HEK293 (cell line): ENCODE results near the gene NBDY.

Source experiments
- CTCF ChIA-PET: fragments of 350-600 bp; formaldehyde crosslinking; extraction: SDS; loops from one replicate; lab custom pipeline; 2021; ENCODE audit warnings: antibody characterized with exemption; lab: Yijun Ruan, JAX
- POLR2A ChIA-PET: fragments of 300-600 bp; formaldehyde crosslinking; extraction: SDS; loops from one replicate; lab custom pipeline; 2020; ENCODE audit warnings: antibody characterized with exemption, inconsistent platforms; lab: Yijun Ruan, JAX
- H3K27ac ChIP-seq: fragments of 200-500 bp; sonication (Bioruptor generic); 2 replicates; pipeline ENCODE4 v1.5.1; 2014; ENCODE audit warnings: low read depth, low read length, control low read depth, inconsistent platforms; ENCODE audit errors: extremely low read depth
- H3K36me3 ChIP-seq, 2 experiments: fragments of 200-500 bp in 1 of 2; sonication (Bioruptor generic) in 1 of 2; 1 replicate in 1 of 2; 2 replicates in 1 of 2; pipeline ENCODE4 v1.5.1; 2014 to 2017; ENCODE audit warnings: inconsistent platforms in 2 of 2, low read length in 2 of 2; ENCODE audit not compliant: control insufficient read depth in 2 of 2, insufficient read depth in 1 of 2
- H3K4me1 ChIP-seq: fragments of 200-500 bp; sonication (Bioruptor generic); 2 replicates; pipeline ENCODE4 v1.5.1; 2014; ENCODE audit warnings: mild to moderate bottlenecking, low read length, inconsistent platforms; ENCODE audit not compliant: control insufficient read depth, insufficient read depth
- H3K4me3 ChIP-seq: 2 replicates; pipeline ENCODE4 v1.5.1; 2011; ENCODE audit warnings: low read depth, mild to moderate bottlenecking, control low read depth, low read length, moderate library complexity
- H3K9me3 ChIP-seq: fragments of 200-500 bp; sonication (Bioruptor generic); 2 replicates; pipeline ENCODE4 v1.5.1; 2014; ENCODE audit warnings: low read depth, low read length, inconsistent platforms; ENCODE audit not compliant: control insufficient read depth, insufficient read depth
- AEBP2 ChIP-seq: fragments of 450-650 bp; formaldehyde crosslinking; IDR thresholded peaks from 2 replicates; pipeline ENCODE4 v1.5.1; 2016; ENCODE audit warnings: missing biosample characterization, missing genetic modification characterization, borderline replicate concordance
- EGR2 ChIP-seq: fragments of 450-650 bp; formaldehyde crosslinking; IDR thresholded peaks from 2 replicates; pipeline ENCODE4 v1.5.1; 2016; ENCODE audit warnings: low read depth, missing biosample characterization, missing genetic modification characterization
- FEZF1 ChIP-seq: fragments of 450-650 bp; formaldehyde crosslinking; IDR thresholded peaks from 2 replicates; pipeline ENCODE4 v1.5.1; 2016; ENCODE audit warnings: missing biosample characterization, missing genetic modification characterization
- PRDM1 ChIP-seq: fragments of 450-650 bp; formaldehyde crosslinking; IDR thresholded peaks from 2 replicates; pipeline ENCODE4; 2016; ENCODE audit warnings: missing biosample characterization, missing genetic modification characterization
- ZNF175 ChIP-seq: fragments of 450-650 bp; formaldehyde crosslinking; IDR thresholded peaks from 2 replicates; pipeline ENCODE4 v1.5.1; 2016; ENCODE audit warnings: missing biosample characterization, missing genetic modification characterization
- ZNF302 ChIP-seq: fragments of 450-650 bp; formaldehyde crosslinking; IDR thresholded peaks from 2 replicates; pipeline ENCODE4 v1.5.1; 2016; ENCODE audit warnings: missing biosample characterization, missing genetic modification characterization, low read depth
- ZNF354C ChIP-seq: fragments of 450-650 bp; formaldehyde crosslinking; IDR thresholded peaks from 2 replicates; pipeline ENCODE4 v1.5.1; 2016; ENCODE audit warnings: missing biosample characterization, missing genetic modification characterization, low read depth, borderline replicate concordance
- ZNF366 ChIP-seq: fragments of 450-650 bp; formaldehyde crosslinking; conservative IDR thresholded peaks from 2 replicates; pipeline ENCODE4 v1.5.1; 2016; ENCODE audit warnings: missing biosample characterization, missing genetic modification characterization
- ZNF37A ChIP-seq: fragments of 450-650 bp; IDR thresholded peaks from 2 replicates; pipeline ENCODE4 v1.5.1; 2018; ENCODE audit warnings: missing biosample characterization, missing genetic modification characterization
- ZNF48 ChIP-seq: fragments of 450-650 bp; formaldehyde crosslinking; IDR thresholded peaks from 2 replicates; pipeline ENCODE4 v1.5.1; 2016; ENCODE audit warnings: missing biosample characterization, missing genetic modification characterization
- ZNF555 ChIP-seq: fragments of 450-650 bp; formaldehyde crosslinking; conservative IDR thresholded peaks from 2 replicates; pipeline ENCODE4 v1.5.1; 2017; ENCODE audit warnings: missing biosample characterization, mild to moderate bottlenecking, missing genetic modification characterization, inconsistent platforms
- ZNF624 ChIP-seq: fragments of 450-650 bp; formaldehyde crosslinking; IDR thresholded peaks from 2 replicates; pipeline ENCODE4 v1.5.1; 2017; ENCODE audit warnings: missing biosample characterization, missing genetic modification characterization
- ZNF645 ChIP-seq: fragments of 450-650 bp; formaldehyde crosslinking; IDR thresholded peaks from 2 replicates; pipeline ENCODE4; 2016; ENCODE audit warnings: missing biosample characterization, missing genetic modification characterization
- TF ChIP-seq, protein P1 (sequence below): fragments of 450-650 bp; formaldehyde crosslinking; IDR thresholded peaks from 2 replicates; pipeline ENCODE4 v1.5.1; 2017; ENCODE audit warnings: missing biosample characterization, missing genetic modification characterization

NBDY gene

DNA sequence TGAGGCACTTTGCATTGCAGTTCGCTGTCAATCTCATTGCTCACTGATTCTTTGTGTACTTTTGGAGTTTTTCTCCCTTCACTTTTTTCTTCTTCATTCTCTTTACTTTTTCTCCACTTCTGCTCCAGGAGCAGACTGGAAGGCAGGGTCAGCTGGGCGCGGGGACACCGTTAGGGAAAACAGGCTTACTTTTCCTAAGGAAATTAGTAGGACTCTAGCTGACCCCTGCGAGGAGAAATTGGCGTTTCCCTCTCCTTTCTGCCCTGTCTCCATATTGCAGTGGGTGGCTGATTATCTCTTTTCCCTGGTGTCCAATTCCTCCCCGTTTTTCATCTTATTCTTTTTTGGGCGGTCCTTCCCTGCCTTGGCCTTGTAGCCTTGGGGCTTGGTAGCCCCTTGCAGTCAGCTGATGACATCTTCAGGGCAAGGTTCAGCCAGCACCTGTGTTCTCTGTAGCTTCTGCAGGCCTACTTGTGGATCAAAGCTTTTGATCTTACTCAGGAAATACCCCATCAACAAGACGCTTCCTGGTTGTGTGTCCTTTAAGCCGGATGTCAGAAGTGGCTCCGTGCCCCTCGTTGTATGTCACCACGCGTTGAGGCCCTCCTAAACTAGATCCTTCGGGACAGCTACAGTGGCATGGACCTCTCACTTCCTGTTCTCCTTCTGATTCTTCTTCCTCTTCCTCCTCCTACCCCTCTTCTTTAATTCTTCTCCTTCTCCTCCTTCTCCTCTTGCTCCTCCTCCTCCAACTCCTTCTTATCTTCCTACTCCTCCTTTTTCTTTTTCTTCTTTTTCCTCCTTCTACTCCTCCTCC, 36.1 kb downstream of the NBDY start:
- ChIA-PET CTCF (interaction anchor here (0.5 to 1.3 kb wide), 5 partner anchors 13 to 1674 kb away, joined by 3 to 8 read pairs (median 3); no protein-coding TSS in a partner anchor), POLR2A (no interaction called here)
- TF ChIP-seq ZNF302 (no peak), PRDM1 (peak; percentile 66), AEBP2 (tag by site-specific recombination) (no peak), ZNF645 (no peak), ZNF624 (tag by site-specific recombination) (no peak), ZNF48 (tag by site-specific recombination) (no peak), ZNF37A (tag by site-specific recombination) (no peak), ZNF354C (tag by site-specific recombination) (no peak), EGR2 (tag by site-specific recombination) (peak; percentile 51; the same call in 1 of the 2 replicates), ZNF366 (tag by site-specific recombination) (no peak), FEZF1 (tag by site-specific recombination) (no peak)
- Histone ChIP-seq H3K9me3 (no peaks in the 10 kb centered on the region; the same call in 1 of the 2 replicates), H3K4me1 (peaks cover 10% of the 10 kb centered on the region; the same call in 1 of the 2 replicates), H3K4me3 (no peak overlapping the region), H3K27ac (peak overlapping the region; percentile 92; the same call in 1 of the 2 replicates), H3K36me3 (peaks cover 0 to 14% of the 10 kb centered on the region in 2 experiments; a peak in 1 of 3 replicates)

DNA sequence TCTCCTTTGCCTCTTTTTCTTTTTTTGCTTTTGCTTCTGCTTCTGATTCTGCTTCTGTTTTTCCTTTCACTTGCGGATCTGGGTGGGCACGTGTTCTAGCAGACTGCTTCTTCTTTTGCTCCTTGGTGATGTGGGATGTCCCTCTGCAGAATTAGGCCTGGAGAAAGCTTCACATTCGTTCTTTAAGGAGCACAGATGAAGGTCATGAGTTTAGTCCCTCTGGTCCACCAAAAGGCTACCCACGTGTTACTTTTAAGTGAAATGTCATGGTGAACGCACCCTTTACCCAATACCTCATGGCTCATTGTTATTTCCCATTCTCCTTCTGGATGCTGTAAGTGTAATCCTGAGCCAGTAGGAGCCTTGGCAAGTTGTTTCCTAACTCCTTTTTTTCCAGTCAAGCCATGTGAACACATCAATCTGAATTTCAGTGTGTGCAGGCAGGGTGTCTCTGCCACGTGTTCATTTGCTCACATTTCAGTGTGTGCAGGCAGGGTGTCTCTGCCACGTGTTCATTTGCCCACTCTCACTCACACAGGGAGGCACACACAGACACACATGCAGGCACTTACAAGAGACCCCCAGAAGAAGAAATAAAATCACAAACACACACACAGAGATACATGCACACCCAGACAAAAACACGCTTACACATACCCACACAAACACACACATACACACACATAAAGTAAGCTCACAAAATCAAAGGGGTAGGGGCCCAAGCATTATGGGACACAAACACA, 36.9 kb downstream of the NBDY start:
- H3K27ac ChIP-seq, result no peak overlapping the region; the same call in 1 of the 2 replicates
- TF ChIP-seq ZNF175 (tag by site-specific recombination) (no peak), PRDM1 (0 out of 2 replicates have a peak, but pooled peaks have one; percentile 1), ZNF555 (tag by site-specific recombination) (no peak)
- TF ChIP-seq, protein P1, sequence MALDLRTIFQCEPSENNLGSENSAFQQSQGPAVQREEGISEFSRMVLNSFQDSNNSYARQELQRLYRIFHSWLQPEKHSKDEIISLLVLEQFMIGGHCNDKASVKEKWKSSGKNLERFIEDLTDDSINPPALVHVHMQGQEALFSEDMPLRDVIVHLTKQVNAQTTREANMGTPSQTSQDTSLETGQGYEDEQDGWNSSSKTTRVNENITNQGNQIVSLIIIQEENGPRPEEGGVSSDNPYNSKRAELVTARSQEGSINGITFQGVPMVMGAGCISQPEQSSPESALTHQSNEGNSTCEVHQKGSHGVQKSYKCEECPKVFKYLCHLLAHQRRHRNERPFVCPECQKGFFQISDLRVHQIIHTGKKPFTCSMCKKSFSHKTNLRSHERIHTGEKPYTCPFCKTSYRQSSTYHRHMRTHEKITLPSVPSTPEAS (tag by site-specific recombination), result peak; percentile 91
- H3K4me3 ChIP-seq, result no peak overlapping the region
- H3K9me3 ChIP-seq, result no peaks in the 10 kb centered on the region; the same call in 1 of the 2 replicates
- H3K36me3 ChIP-seq, result peaks cover 0 to 14% of the 10 kb centered on the region in 2 experiments; a peak in 1 of 3 replicates
- ChIA-PET CTCF (interaction anchor here (1.5 kb wide), 1 partner anchor 17 kb away, joined by 6 read pairs; no protein-coding TSS in a partner anchor), POLR2A (no interaction called here)
- peaks cover 10% of the 10 kb centered on the region; the same call in 1 of the 2 replicates for H3K4me1 ChIP-seq
